Epidermal melanocyte (primary cell): ENCODE data around the gene LPIN1.
"Not testable (repeated sequence)": the region's sequence is repeated elsewhere in the genome, so short reads cannot be mapped to it uniquely, and the experiment has no call there.

Source experiments
- DNase-seq: peaks from one replicate; pipeline ENCODE4 v3.0.0; 2011; ENCODE audit warnings: low spot score; ENCODE audit not compliant: insufficient read length

Gene LPIN1

GRCh38 chr2:11716689-11717321 lies 29.6 kb upstream of the LPIN1 start:
- DNase-seq, result peak; percentile 41

GRCh38 chr2:11717623-11718022 lies 28.8 kb upstream of the LPIN1 start:
- no peak for DNase-seq

GRCh38 chr2:11718606-11719005 lies 27.8 kb upstream of the LPIN1 start:
- no peak for DNase-seq

- no peak for DNase-seq
Measured at GRCh38 chr2:11719230-11719977, 27.0 kb upstream of the LPIN1 start.

- DNase-seq, result no peak
Measured at GRCh38 chr2:11720752-11721151, 25.7 kb upstream of the LPIN1 start.

- no peak for DNase-seq
Measured at GRCh38 chr2:11722292-11723060, 24.0 kb upstream of the LPIN1 start.

GRCh38 chr2:11723061-11723371 lies 23.4 kb upstream of the LPIN1 start:
- no peak for DNase-seq

- DNase-seq, result no peak
Measured at GRCh38 chr2:11724151-11724550, 22.3 kb upstream of the LPIN1 start.

GRCh38 chr2:11726384-11726783 lies 20.0 kb upstream of the LPIN1 start:
- no peak for DNase-seq

GRCh38 chr2:11729362-11730212 lies 16.8 kb upstream of the LPIN1 start:
- no peak for DNase-seq

GRCh38 chr2:11731214-11731984 lies 15.0 kb upstream of the LPIN1 start:
- not testable (repeated sequence) for DNase-seq

- no peak for DNase-seq
Measured at GRCh38 chr2:11732587-11732986, 13.8 kb upstream of the LPIN1 start.

- DNase-seq, result not testable (repeated sequence)
Measured at GRCh38 chr2:11737852-11738251, 8.6 kb upstream of the LPIN1 start.

- no peak for DNase-seq
Measured at GRCh38 chr2:11738589-11739436, 7.6 kb upstream of the LPIN1 start.

- no peak for DNase-seq
Measured at GRCh38 chr2:11740723-11741122, 5.7 kb upstream of the LPIN1 start.

GRCh38 chr2:11742317-11742701 lies 4.1 kb upstream of the LPIN1 start:
- DNase-seq, result no peak

GRCh38 chr2:11742702-11743357 lies 3.6 kb upstream of the LPIN1 start:
- no peak for DNase-seq

- DNase-seq, result no peak
Measured at GRCh38 chr2:11743366-11743765, 3.1 kb upstream of the LPIN1 start.

GRCh38 chr2:11743846-11744553 lies 2.4 kb upstream of the LPIN1 start:
- peak; percentile 99 for DNase-seq
